Suppressor macrophage treated with lipopolysaccharide for 1 hour (primary cell): ENCODE data around the gene MAST3.

Source experiments
- DNase-seq, 3 donors: peaks; one replicate each; pipeline ENCODE4 v3.0.0-alpha.2; 2020 to 2022

The MAST3 gene

DNA sequence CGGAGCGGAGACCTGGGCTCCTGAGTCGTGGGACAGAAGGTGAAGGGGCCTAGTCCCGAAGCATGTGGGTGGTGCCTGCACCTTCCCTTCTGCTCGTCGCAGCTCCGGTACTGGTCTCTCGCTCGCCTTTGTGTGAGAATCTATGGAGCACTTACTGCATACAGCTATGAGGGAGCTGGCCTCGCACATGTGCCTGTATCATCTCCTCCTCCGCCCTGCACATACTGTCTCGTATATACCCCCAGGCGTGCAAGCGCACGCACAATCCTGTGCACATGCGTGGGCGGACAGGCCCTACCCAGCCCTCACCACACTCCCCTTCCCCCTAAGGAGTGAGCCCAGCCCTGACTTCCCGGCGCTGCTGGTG, 64.0 kb downstream of the MAST3 start:
- DNase-seq, result no peak

DNA sequence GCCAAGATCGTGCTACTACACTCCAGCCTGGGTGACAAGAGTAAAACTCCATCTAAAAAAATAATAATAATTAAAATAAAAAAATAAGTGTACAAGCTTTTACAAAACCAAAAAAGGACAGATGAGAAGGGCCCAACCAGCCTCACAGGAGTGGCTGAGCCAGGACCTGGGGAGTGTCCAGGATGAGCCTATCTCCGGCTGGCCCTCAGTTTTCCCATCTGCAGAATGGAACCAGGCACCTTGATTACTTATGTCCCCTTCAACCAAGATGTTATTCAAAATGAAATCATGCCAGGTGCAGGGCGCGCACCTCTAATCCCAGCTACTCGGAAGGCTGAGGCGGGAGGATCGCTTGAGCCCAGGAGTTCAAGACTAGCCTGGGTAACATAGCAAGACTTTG, 66.5 kb downstream of the MAST3 start:
- DNase-seq, result no peak

DNA sequence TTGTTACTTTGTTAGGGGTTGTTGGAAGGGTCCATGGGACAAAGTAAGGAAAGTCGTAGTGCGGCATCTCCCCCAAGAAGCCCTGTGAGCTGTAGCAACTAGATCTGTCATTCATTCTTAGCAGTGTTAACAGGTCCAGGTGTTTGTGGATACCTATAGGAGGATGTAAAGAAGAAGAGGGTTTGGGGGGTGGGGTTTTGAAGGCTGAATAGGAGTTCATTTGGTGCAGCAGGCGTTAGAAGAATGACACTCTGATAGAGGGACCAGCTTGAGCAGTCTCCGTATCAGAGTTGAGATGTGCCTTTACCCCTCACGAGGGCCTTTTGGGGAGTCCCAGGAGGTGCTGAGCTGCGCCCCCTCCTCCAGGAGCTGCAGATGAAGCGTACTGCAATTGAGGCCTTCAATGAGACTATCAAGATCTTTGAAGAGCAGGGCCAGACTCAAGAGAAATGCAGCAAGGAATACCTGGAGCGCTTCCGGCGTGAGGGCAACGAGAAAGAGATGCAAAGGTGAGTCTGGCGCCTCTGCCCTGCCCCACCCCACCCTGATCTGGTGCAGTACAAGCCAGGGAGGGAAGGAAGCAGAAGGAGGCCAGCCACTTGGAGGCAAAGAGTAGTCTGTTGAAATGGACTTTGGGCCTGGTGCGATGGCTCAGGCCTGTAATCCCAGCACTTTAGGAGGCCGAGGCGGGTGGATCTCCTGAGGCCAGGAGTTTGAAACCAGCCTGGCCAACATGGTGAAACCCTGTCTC, 68.4 kb downstream of the MAST3 start:
- DNase-seq, result no peak

DNA sequence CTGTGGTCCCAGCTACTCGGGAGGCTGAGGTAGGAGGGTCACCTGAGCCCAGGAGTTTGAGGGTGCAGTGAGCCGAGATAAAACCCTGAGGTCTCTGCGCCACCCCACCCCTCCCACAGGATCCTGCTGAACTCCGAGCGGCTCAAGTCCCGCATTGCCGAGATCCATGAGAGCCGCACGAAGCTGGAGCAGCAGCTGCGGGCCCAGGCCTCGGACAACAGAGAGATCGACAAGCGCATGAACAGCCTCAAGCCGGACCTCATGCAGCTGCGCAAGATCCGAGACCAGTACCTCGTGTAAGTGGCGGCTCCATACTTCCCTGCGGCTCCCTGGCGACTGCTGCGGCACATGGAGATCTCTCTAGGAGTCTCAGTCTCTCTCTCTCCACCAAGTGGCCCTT, 69.4 kb downstream of the MAST3 start:
- DNase-seq, result no peak

DNA sequence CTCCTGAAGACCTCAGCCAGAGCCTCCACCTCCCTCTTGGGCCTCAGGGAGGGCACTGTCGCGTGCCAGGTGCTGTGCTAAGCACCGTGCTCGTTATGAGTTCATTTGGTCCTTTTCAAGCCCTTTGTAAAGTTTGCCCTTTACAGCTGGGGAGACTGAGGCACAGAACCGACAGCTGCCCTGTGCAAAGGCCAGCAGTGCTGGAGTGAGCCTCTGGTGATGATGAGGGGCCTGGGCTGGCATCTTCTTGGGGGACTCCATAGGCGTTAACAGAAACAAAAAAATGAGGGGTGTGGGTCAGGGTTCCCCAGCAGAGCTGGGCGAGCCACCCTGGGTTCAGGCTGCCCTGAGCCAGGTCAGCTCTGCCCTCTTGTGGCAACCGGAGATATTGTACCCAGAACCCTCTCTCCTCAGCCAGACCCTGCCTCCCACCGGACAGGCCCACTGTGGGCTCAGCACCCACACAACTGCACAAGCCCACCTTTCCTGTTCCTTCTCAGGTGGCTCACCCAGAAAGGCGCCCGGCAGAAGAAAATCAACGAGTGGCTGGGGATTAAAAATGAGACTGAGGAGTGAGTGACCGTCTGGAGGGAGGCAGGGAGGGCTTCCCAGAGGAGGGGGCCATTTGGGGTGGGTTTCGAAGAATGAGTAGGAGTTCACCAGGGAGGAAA, 70.5 kb downstream of the MAST3 start:
- DNase-seq, result peak; percentile 67 to 77 (median 73)

DNA sequence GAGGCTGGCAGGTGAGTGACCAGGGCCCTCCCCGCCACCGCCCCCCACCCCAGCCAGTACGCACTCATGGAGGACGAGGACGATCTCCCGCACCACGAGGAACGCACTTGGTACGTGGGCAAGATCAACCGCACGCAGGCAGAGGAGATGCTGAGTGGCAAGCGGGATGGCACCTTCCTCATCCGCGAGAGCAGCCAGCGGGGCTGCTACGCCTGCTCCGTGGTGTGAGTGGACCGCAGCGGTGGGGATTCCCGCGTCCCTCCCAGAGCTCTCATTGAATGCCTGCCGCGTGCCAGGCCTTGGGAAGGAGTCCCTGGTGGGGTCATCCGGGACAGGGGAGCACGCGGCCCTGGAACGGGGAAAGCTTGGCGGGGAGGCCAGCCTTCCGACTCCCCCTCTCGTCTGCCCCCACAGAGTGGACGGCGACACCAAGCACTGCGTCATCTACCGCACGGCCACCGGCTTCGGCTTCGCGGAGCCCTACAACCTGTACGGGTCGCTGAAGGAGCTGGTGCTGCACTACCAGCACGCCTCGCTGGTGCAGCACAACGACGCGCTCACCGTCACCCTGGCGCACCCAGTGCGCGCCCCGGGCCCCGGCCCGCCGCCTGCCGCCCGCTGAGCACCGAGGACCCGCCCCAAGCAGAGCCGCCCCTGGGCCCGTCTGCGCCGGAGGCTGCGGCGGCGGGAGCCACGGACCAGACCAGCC, 71.2 kb downstream of the MAST3 start:
- DNase-seq, result peak in 1 of 3 donors; percentile 39

DNA sequence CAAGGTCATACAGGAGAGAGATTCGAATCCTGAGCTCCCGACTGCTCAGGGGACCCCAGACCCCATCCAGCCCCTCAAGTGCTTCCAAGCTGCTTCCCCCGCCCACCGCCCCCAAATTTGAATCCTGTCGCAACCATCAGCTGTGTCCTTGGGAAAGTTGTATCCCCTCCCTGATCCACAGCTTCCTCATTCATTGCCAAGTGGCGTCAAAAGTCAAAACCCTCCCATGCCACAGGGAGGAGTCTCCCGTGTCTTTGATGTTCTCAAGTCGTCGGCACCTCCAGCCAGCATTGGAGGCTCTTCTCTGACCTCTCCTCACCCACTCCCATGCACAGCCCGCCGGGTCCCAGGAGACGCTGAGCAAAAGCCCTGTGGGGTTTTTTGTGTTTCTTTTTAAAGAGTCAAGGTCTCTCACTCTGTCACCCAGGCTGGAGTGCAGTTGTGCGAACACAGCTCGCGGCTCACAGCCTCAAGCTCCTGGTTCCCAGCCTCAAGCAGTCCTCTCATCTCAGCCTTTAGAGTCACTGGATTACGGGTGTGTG, 73.2 kb downstream of the MAST3 start:
- DNase-seq, result peak; percentile 77 to 85 (median 85)

DNA sequence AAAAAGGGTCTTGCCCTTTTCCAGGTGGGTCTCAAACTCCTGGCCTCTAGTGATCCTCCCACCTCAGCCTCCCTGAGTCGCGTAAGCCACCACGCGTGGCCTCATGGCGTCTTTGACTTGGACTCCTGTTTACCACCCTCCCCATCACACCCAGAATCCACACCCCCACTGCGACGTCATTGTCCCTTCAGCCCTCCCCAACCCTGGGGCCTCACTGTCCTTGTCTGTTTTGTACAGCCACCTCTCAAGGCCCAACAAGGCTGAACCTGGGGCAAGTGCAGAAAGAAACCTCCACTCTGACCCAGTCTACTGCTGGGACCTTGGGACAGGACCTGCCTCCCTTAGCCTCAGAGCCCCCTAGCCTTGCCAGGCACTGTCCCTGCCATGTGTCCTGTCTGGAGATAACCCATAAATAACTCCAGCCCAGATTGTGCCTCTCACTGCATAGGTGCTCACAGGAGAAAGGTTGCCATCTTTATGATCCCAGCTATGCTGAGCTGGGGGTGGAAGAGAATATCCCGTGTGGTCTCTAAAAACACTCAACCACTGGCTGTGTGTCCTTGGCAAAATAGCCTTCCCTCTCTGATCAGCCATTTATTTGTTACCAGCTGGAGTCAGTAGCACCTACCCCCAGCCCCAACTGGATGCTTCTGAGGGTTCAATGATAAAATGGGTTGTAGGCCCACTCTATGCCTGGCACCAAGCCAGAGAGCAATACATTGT, 74.2 kb downstream of the MAST3 start:
- DNase-seq, result peak in 1 of 3 donors; percentile 52

GRCh38 chr19:18172331-18173053, 74.9 kb downstream of the MAST3 start:
- no peak for DNase-seq

- DNase-seq, result peak; percentile 93 to 95 (median 94)
These were observed 75.5 kb downstream of the MAST3 start for GRCh38 chr19:18173054-18173571.

GRCh38 chr19:18173572-18174288, 76.2 kb downstream of the MAST3 start, which contains the start of gene IFI30:
IFI30 (plus strand) TSS chr19:18173813; CDS start chr19:18173842, 29 bp downstream.
- DNase-seq, result peak; percentile 89 to 95 (median 94)

DNA sequence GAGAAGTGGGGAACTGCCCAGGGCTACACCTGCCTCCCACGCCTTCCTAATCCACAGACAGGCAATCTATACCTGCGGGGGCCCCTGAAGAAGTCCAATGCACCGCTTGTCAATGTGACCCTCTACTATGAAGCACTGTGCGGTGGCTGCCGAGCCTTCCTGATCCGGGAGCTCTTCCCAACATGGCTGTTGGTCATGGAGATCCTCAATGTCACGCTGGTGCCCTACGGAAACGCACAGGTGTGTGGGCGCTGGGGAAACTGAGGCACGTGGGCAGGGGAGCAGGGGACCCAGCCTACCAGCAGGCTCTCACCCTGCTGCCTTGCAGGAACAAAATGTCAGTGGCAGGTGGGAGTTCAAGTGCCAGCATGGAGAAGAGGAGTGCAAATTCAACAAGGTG, 77.4 kb downstream of the MAST3 start:
- no peak for DNase-seq

DNA sequence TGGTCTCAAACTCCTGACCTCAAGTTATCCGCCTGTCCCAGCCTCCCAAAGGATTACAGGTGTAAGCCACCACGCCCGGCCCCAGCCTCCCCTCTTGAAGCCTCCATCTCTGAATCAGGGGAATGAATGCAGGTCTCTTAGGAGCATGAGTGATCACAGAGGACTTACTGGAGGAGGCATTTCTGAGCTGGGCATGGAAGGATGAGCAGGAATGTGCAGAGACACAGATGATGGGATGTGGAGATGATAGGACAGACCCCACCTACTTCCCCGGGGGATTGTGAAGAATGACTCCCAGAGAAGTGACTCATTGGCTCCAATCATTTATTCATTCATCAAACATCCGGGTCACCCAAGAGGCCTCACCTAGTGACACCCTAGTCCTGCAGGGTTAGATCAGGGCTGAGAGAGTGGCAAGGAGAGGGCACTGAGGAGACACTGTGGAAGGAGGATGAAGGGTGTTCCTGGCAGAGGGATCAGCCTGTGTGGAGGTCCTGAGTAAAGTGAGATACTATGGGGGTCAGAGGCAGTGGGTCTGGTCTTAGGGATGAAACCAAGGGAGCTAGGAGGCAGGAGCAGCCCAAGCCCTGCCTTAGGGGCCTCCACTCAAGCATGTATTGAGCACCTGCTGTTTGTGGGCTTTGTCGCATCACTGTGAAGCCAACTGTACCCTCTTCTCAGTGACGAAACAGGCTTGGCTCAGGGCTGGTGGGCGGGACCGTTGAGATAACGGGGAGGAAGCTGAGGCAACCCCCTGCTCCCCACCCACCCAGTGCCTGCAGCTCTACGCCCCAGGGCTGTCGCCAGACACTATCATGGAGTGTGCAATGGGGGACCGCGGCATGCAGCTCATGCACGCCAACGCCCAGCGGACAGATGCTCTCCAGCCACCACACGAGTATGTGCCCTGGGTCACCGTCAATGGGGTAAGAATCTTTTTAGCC, 79.1 kb downstream of the MAST3 start:
- DNase-seq, result peak; percentile 39 to 63 (median 53)

DNA sequence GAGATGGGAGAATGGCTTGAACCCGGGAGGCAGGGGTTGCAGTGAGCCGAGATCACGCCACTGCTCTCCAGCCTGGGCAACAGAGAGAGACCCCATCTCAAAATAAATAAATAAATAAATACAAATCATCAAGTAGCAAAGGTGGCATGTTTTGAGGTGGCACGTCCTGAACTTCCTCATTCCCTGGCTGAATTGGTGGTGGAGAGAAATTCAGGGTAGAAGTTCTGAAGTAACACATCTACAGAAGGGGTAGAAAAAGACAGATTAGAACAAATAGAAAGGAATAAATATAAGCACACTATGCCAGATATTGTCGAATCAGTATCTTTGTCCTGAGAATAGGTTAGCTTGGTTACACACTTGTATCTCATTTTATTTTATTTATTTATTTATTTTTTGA, 82.4 kb downstream of the MAST3 start:
- no peak for DNase-seq

DNA sequence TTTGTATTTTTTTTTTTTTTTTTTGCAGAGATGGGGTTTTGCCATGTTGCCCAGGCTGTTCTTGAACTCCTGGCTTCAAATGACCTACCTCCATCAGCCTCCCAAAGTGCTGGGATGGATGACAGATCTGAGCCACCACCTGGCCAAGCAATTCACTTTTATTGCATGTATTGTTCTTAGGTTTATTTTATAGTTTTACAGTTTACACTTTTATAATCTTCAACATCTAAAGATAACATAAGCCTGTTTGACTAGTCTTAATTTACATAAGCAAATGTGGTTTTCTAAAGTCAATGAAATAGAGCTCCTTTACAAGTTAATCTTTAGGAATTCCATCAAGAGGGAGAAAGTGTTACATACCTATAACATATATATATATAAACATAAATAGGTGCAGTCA, 86.0 kb downstream of the MAST3 start:
- no peak for DNase-seq

- no peak for DNase-seq
These were observed 88.0 kb downstream of the MAST3 start for GRCh38 chr19:18185538-18185937.

- no peak for DNase-seq
These were observed 92.7 kb downstream of the MAST3 start for GRCh38 chr19:18190278-18190677.

- DNase-seq, result no peak
These were observed 94.1 kb downstream of the MAST3 start for GRCh38 chr19:18191640-18192062.

DNA sequence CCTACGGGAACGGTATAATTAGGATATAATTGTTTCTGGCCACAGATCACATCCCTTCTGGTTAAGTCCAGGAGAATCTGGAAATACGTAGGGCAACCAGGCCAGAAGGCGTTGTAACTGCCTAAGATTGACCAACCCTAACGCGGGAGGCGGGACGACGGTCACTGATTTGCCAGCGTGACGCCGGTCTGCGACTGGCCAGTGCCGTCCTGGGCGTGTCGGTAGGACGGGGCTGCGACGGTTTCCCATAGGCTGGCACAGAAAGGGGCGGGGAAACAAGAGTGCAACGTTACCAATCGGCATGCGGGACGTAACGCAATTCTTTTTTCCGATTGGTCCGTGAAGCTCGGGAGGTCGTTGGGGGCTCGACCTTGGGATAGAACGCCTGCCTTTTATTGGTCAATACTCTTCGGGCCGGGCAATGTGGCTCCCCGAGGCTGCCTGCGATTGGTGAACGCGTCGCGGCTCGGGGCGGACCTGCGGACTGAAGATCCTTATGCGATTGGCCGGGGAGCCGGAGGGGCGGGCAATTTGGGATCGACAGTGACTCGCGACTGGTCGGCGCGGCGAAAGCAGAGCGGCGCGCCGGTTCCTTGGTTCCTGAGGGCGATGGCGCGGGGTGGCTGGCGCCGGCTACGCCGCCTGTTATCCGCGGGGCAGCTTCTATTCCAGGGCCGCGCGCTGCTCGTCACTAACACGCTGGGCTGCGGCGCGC, 95.3 kb downstream of the MAST3 start, which contains the start of gene MPV17L2:
MPV17L2 (plus strand) TSS at position 546 of the 715 bp plus-strand sequence; CDS start at position 610, 64 bp downstream.
- DNase-seq, result peak; percentile 99 to 100 (median 100)
